NB4 (cell line): Measurements from ENCODE around the gene MT1X.

ENCODE experiments used
- MYC ChIP-seq: IDR thresholded peaks from 2 replicates; pipeline ENCODE4 v1.6.1; 2011; ENCODE audit warnings: low read depth, low read length
- POLR2A ChIP-seq: IDR thresholded peaks from 2 replicates; pipeline ENCODE4 v1.6.1; 2011; ENCODE audit warnings: mild to moderate bottlenecking; ENCODE audit not compliant: insufficient read length; ENCODE audit errors: extremely low read depth
- TF ChIP-seq, protein P1 (sequence below): IDR thresholded peaks from one replicate; pipeline ENCODE4 v1.5.1; 2012; ENCODE audit warnings: low read depth, low read length
- TF ChIP-seq, protein P2 (sequence below): IDR thresholded peaks from 2 replicates; pipeline ENCODE4 v1.6.1; 2011; ENCODE audit warnings: low read depth, low read length

DNA sequence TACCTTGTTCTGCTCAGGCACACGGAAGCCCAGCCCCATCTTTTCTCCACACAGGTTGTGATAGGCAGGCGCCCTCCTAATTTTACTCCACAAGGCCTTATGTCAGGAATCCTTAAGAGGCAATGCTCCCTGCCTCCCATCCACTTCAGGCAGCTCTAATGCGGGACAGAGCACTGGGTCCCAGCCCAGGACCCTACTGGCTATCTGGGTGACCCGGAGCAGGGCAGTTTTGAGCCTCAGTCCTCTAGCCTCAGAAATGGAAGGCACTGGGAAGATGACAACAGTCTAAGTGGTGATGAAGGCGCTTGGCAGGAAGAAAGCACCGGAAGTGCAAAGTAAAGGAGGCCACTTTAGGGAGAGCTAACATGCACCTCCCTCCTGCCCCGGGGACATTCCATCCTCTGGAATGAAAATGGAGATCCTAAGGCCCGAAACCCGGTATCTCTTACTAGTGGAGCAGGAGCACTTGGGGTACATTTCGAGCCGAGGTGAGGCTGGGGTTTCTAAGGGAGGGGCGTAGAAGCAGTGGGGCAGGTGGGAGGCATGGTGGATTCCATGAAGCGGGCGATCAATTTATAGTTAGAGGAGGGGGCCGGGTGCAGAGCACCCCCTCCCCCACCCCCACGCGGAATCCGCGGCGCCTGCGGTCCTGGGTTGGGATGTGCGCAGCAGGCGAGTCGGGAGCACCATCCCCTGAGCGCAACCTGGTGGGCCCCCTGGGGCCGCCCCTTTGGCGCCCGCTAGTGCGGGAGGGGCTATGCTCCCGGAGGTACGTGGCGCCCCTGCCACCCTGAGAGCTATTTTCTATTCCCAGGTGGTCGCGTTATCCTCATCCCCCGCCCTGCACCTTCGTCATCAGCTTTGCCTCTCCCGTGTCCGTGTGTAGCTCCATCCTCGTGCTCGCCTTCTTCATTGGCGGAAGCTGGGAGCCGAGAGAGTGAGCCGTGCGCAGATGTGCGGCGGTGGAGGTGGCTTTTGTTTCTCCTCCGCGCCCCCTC lies 19.6 kb upstream of the MT1X start:
- TF ChIP-seq, protein P1, sequence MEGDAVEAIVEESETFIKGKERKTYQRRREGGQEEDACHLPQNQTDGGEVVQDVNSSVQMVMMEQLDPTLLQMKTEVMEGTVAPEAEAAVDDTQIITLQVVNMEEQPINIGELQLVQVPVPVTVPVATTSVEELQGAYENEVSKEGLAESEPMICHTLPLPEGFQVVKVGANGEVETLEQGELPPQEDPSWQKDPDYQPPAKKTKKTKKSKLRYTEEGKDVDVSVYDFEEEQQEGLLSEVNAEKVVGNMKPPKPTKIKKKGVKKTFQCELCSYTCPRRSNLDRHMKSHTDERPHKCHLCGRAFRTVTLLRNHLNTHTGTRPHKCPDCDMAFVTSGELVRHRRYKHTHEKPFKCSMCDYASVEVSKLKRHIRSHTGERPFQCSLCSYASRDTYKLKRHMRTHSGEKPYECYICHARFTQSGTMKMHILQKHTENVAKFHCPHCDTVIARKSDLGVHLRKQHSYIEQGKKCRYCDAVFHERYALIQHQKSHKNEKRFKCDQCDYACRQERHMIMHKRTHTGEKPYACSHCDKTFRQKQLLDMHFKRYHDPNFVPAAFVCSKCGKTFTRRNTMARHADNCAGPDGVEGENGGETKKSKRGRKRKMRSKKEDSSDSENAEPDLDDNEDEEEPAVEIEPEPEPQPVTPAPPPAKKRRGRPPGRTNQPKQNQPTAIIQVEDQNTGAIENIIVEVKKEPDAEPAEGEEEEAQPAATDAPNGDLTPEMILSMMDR = no peak
- TF ChIP-seq POLR2A (no peak), MYC (no peak)
- TF ChIP-seq, protein P2, sequence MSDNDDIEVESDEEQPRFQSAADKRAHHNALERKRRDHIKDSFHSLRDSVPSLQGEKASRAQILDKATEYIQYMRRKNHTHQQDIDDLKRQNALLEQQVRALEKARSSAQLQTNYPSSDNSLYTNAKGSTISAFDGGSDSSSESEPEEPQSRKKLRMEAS = no peak
